Psoas muscle (tissue), 8 donors: ENCODE data around the gene HIPK3. TPM values are rescaled to one million over a fixed set of nuclear protein-coding genes. Genes with fewer than 3 reads are reported as not detected.
"Not testable (repeated sequence)": the region's sequence is repeated elsewhere in the genome, so short reads cannot be mapped to it uniquely, and the experiment has no call there.

Experiments
- ATAC-seq, 4 donors: fragments of 200-7000 bp; cut with Tn5 transposase; one replicate each; pipeline ENCODE4 v1.9.1; 2020; ENCODE audit warnings: moderate library complexity in 3 of 4, mild to moderate bottlenecking in 2 of 4
- DNase-seq, 2 donors: peaks; one replicate each; pipeline ENCODE4 v3.0.0-alpha.2; 2020
- H3K27ac ChIP-seq: fragments of 200-600 bp; one replicate; pipeline ENCODE4 v1.8.0; 2022
- H3K27me3 ChIP-seq, 3 donors: fragments of 200-600 bp in 1 of 3; one replicate each; pipeline versions ENCODE4 v1.6.1 to v1.8.0; 2013 to 2022; ENCODE audit warnings: low read length in 2 of 3, mild to moderate bottlenecking in 2 of 3, moderate library complexity in 1 of 3; ENCODE audit not compliant: insufficient read depth in 3 of 3
- H3K36me3 ChIP-seq, 2 donors: fragments of 200-600 bp in 1 of 2; one replicate each; pipeline versions ENCODE4 v1.6.1 to v1.8.0; 2013 to 2022; ENCODE audit warnings: low read depth in 1 of 2, mild to moderate bottlenecking in 1 of 2, moderate library complexity in 1 of 2; ENCODE audit not compliant: insufficient read depth in 1 of 2
- H3K4me1 ChIP-seq: fragments of 200-600 bp; one replicate; pipeline ENCODE4 v1.8.0; 2022
- H3K4me3 ChIP-seq: fragments of 200-600 bp; one replicate; pipeline ENCODE4 v1.8.0; 2022; ENCODE audit warnings: mild to moderate bottlenecking
- H3K9me3 ChIP-seq: fragments of 200-600 bp; one replicate; pipeline ENCODE4 v1.8.0; 2022
- WGBS, 3 donors: extraction: QIAGEN DNeasy Blood & Tissue Kit; methylation state at CpG; one replicate each; pipeline versions ENCODE4 v1.1.6 to v1.1.7; 2013; 5-methylcytosine and 5-hydroxymethylcytosine counted together
- intact Hi-C, 2 donors: fragments of 100-400 bp; cut with DNase I; formaldehyde crosslinking; loops; one replicate each; pipeline versions ENCODE4 v1.11.0 to v1.14.2; 2022
- polyA plus RNA-seq, 3 donors: library from polyadenylated mRNA; stranded (reverse); fragments of 200-250 nt; gene quantifications; one replicate each; pipeline ENCODE4 v1.2.3, GENCODE V29; 2013
- total RNA-seq, 4 donors: library from RNA; stranded (reverse); fragmentation: NEBNext Ultra II Directional in 2 of 4; extraction: Animal tissue kit (Norgen Biotek cat#: 25700) in 2 of 4; gene quantifications; one replicate each; pipeline versions ENCODE4 v1.2.1 to v1.2.4, GENCODE V29; 2021 to 2023
- TF ChIP-seq, protein P1 (sequence below): fragments of 200-600 bp; IDR thresholded peaks from one replicate; pipeline ENCODE4 v1.8.0; 2022; ENCODE audit warnings: antibody characterized with exemption
- donor health status: healthy with polysubstance abuse.
- donor health status: DM: no; HTN: no; CAD: no; lungs with moderate emphysema.
- donor health status: Bipolar disorder and iron deficiency.
- donor health status: healthy.
- donor health status: DM: yes; HTN: yes; CAD: no.
- donor health status: DM: no; HTN: no; CAD: no.
- donor health status: DM: no; HTN: no; CAD: no.
- donor health status: DM: yes; HTN: yes; CAD: no.

The HIPK3 gene
- total and polyA plus RNA-seq, 7 donors = 7.8 to 155 (median 119) TPM

DNA sequence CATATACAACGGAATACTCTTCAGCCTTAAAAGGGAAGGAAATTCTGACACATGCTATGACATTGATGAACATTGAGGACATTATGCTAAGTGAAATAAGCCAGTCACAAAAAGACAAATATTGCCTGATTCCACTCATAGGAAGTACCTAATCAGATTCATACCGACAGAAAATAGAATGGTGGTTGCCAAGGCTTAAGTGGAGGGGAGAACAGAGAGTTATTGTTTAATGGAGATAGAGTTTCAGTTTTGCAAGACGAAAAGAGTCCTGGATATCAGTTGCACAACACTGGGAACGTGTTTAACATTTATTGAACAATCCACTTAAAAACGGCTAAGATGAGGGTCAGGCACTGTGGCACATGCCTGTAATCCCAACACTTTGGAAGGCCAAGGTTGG is 45.6 kb upstream of the HIPK3 start:
- no peak for DNase-seq
- no peaks in the 10 kb centered on the region for H3K4me1 ChIP-seq
- H3K36me3 ChIP-seq = no peaks in the 10 kb centered on the region
- H3K27ac ChIP-seq = no peak overlapping the region
- H3K27me3 ChIP-seq = no peaks in the 10 kb centered on the region
- intact Hi-C loops = no loop called here
- ATAC-seq = no peak
- no peaks in the 10 kb centered on the region for H3K9me3 ChIP-seq
- WGBS, 3 donors = 38 to 62% (median 43%) methylated on average over 5 of the region's 5 CpGs
- H3K4me3 ChIP-seq = no peak overlapping the region
- TF ChIP-seq, protein P1, sequence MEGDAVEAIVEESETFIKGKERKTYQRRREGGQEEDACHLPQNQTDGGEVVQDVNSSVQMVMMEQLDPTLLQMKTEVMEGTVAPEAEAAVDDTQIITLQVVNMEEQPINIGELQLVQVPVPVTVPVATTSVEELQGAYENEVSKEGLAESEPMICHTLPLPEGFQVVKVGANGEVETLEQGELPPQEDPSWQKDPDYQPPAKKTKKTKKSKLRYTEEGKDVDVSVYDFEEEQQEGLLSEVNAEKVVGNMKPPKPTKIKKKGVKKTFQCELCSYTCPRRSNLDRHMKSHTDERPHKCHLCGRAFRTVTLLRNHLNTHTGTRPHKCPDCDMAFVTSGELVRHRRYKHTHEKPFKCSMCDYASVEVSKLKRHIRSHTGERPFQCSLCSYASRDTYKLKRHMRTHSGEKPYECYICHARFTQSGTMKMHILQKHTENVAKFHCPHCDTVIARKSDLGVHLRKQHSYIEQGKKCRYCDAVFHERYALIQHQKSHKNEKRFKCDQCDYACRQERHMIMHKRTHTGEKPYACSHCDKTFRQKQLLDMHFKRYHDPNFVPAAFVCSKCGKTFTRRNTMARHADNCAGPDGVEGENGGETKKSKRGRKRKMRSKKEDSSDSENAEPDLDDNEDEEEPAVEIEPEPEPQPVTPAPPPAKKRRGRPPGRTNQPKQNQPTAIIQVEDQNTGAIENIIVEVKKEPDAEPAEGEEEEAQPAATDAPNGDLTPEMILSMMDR = no peak

DNA sequence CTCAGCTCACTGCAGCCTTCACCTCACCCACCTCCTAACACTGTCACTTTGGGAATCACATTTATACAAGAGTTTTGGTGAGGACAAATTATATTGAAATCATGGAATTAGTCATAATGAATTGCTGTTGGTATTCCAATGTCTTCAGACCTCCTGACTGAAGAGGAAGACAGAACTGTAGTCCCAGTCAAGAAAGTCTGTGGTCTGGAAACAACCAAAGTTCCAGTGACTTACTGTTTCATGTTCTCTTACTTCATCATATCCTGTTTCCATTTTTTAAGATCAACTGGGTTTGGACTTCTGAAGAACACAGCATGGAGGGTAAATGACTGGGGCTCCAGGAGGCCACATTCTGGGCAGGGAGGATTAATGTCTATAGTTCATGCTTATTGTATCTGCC is 43.0 kb upstream of the HIPK3 start:
- ATAC-seq (no peak), DNase-seq (no peak)
- no peaks in the 10 kb centered on the region for H3K9me3 ChIP-seq
- intact Hi-C loops = no loop called here
- no peaks in the 10 kb centered on the region for H3K27me3 ChIP-seq
- H3K4me1 ChIP-seq = no peaks in the 10 kb centered on the region
- TF ChIP-seq, protein P1 = no peak
- H3K4me3 ChIP-seq = no peak overlapping the region
- no peaks in the 10 kb centered on the region for H3K36me3 ChIP-seq
- no peak overlapping the region for H3K27ac ChIP-seq

DNA sequence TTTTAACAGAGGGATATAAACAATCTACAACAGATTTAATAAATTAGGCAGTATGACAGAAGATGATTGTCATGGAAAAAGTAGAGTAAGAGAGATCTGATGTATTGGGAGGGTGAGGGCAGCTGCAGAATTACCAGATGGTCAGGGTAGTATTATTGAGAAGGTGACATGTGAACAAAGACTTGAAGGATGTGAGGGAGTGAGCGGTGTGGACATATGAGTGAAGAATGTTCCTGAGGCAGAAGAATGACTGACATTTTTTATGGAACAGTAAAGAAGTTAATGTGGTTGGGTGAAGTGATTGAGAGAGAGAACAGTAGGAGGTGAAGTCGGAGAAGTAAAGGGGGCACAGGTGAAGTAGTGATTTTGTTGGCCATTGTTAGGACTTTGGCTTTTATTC is 42.4 kb upstream of the HIPK3 start:
- H3K27ac ChIP-seq = no peak overlapping the region
- WGBS, 3 donors = 48 to 72% (median 65%) methylated on average over 2 of the region's 2 CpGs
- no peak for DNase-seq
- no peaks in the 10 kb centered on the region for H3K9me3 ChIP-seq
- TF ChIP-seq, protein P1 = no peak
- H3K36me3 ChIP-seq = no peaks in the 10 kb centered on the region
- no peak overlapping the region for H3K4me3 ChIP-seq
- H3K27me3 ChIP-seq = no peaks in the 10 kb centered on the region
- no peaks in the 10 kb centered on the region for H3K4me1 ChIP-seq
- intact Hi-C loops = no loop called here
- no peak for ATAC-seq

DNA sequence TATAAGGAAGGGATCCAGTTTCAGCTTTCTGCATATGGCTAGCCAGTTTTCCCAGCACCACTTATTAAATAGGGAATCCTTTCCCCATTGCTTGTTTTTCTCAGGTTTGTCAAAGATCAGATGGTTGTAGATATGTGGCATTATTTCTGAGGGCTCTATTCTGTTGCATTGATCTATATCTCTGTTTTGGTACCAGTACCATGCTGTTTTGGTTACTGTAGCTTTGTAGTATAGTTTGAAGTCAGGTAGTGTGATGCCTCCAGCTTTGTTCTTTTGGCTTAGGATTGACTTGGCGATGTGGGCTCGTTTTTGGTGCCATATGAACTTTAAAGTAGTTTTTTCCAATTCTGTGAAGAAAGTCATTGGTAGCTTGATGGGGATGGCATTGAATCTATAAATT is 40.5 kb upstream of the HIPK3 start:
- ATAC-seq, H3K4me1 ChIP-seq, intact Hi-C loops, H3K9me3 ChIP-seq, H3K27me3 ChIP-seq, DNase-seq, H3K4me3 ChIP-seq, H3K27ac ChIP-seq, H3K36me3 ChIP-seq: not testable (repeated sequence)
- WGBS, 3 donors = 51 to 68% (median 60%) methylated on average over 2 of the region's 2 CpGs

DNA sequence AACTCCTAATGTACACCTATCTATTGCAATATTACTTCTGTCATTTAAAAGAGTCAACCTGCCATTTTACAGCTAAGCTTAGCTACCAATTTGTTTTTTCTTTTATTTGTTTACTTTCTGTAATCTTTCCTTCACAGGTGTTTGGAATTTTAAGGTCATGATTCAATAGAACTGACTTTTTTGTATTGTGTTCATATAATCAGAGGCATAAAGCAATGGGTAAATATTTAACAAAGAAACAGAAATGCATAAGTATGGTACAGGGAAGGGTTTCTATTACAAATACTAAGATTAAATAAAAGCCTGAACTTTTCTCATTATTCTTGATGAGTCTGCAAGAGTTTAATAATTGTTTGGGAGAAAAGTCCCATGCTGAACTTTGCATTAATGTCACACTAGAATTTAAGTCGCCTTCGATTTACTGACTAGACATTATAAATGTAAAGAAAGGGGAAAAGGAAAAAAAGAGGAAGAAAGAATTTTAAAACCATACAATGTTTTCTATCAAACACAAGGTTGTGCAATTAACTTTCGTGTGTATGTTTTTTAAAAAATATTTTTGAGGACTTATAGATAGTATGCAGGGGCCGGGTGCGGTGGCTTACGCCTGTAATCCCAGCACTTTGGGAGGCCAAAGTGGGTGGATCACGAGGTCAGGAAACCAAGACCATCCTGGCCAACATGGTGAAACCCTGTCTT is 35.0 kb upstream of the HIPK3 start:
- Histone ChIP-seq H3K36me3 (no peaks in the 10 kb centered on the region), H3K27ac (no peak overlapping the region), H3K4me3 (no peak overlapping the region), H3K27me3 (no peaks in the 10 kb centered on the region), H3K9me3 (no peaks in the 10 kb centered on the region), H3K4me1 (no peaks in the 10 kb centered on the region)
- TF ChIP-seq, protein P1 = no peak
- 90 to 93% (median 91%) methylated on average over 7 of the region's 7 CpGs for WGBS, 3 donors
- ATAC-seq = no peak
- intact Hi-C loops = no loop called here
- DNase-seq = no peak
